A673 (cell line): ENCODE results near the gene THY1. TPM values are rescaled to one million over a fixed set of nuclear protein-coding genes. Genes with fewer than 3 reads are reported as not detected.

Experiments
- BruUV-seq: library from RNA; stranded (reverse); fragments of 400-500 nt; replicated peaks from 2 replicates; lab custom pipeline; 2021; lab: Mats Ljungman, UMichigan
- CTCF ChIA-PET: fragments of 300-600 bp; sonication (Branson Sonifier 250); formaldehyde crosslinking; loops from one replicate; lab custom pipeline; 2022; ENCODE audit warnings: antibody characterized with exemption; lab: Charles Lee
- POLR2A ChIA-PET: fragments of 300-600 bp; sonication (Branson Sonifier 250); formaldehyde crosslinking; loops from one replicate; lab custom pipeline; 2022; ENCODE audit warnings: antibody characterized with exemption; ENCODE audit not compliant: low non-redundant PET; lab: Charles Lee
- DNase-seq: peaks from one replicate; pipeline ENCODE4 v3.0.0-alpha.2; 2015; ENCODE audit warnings: low spot score
- H3K27ac ChIP-seq: fragments of 200-600 bp; sonication (generic); 2 replicates; pipeline ENCODE4 v1.5.1; 2016; ENCODE audit warnings: mixed run types, low read depth, mild to moderate bottlenecking, mixed read lengths, antibody characterized with exemption, low read length; ENCODE audit not compliant: poor library complexity, severe bottlenecking
- H3K27me3 ChIP-seq: fragments of 200-600 bp; sonication (generic); replicated peaks from 2 replicates; pipeline ENCODE4 v1.6.1; 2017; ENCODE audit warnings: mixed run types, low read depth, mild to moderate bottlenecking, mixed read lengths, antibody characterized with exemption, low read length; ENCODE audit not compliant: insufficient read depth, poor library complexity
- H3K36me3 ChIP-seq: fragments of 200-600 bp; sonication (generic); 2 replicates; pipeline ENCODE4 v1.6.1; 2016; ENCODE audit warnings: mixed run types, mild to moderate bottlenecking, mixed read lengths, antibody characterized with exemption, low read length; ENCODE audit not compliant: insufficient read depth, poor library complexity, severe bottlenecking
- H3K4me1 ChIP-seq: fragments of 200-600 bp; sonication (generic); 2 replicates; pipeline ENCODE4 v1.6.1; 2017; ENCODE audit warnings: mixed run types, mild to moderate bottlenecking, mixed read lengths, antibody characterized with exemption, low read length; ENCODE audit not compliant: insufficient read depth, poor library complexity, severe bottlenecking
- H3K4me3 ChIP-seq: fragments of 200-600 bp; sonication (generic); 2 replicates; pipeline ENCODE4 v1.5.1; 2016; ENCODE audit warnings: low read depth, mixed run types, mild to moderate bottlenecking, mixed read lengths, low read length; ENCODE audit not compliant: poor library complexity, severe bottlenecking
- H3K9me3 ChIP-seq: fragments of 200-600 bp; sonication (generic); 2 replicates; pipeline ENCODE4 v1.6.1; 2016; ENCODE audit warnings: mixed run types, low read depth, mild to moderate bottlenecking, mixed read lengths, antibody characterized with exemption, low read length; ENCODE audit not compliant: poor library complexity, severe bottlenecking
- CTCF ChIP-seq: fragments of 300-800, 200-600 bp; sonication (generic); conservative IDR thresholded peaks from 2 replicates; pipeline ENCODE4 v1.5.1; 2017; ENCODE audit warnings: low read depth, mild to moderate bottlenecking, antibody characterized with exemption, low read length, moderate library complexity, mixed read lengths
- EZH2 ChIP-seq: fragments of 200-600 bp; sonication (generic); IDR thresholded peaks from 2 replicates; pipeline ENCODE4 v1.6.1; 2017; ENCODE audit warnings: borderline replicate concordance, low read depth, mild to moderate bottlenecking, mixed read lengths, antibody characterized with exemption, low read length; ENCODE audit not compliant: poor library complexity, severe bottlenecking
- intact Hi-C: fragments of 100-400 bp; cut with micrococcal nuclease; formaldehyde crosslinking; loops from one replicate; pipeline ENCODE4 v1.10.0; 2022; ENCODE audit not compliant: unreplicated experiment
- total RNA-seq: library from RNA; stranded (reverse); gene quantifications from 2 replicates; pipeline ENCODE4 v1.2.3, GENCODE V29; 2021

The THY1 gene
- total RNA-seq, 1 experiment from 2014 or later: 187 TPM

- BruUV-seq: no TSS peak
- ChIA-PET CTCF (interaction anchor here (0.8 to 1.8 kb wide), 2 partner anchors 47 to 53 kb away, joined by 3 to 7 read pairs; no protein-coding TSS in a partner anchor), POLR2A (no interaction called here)
- intact Hi-C loops: no loop called here
- Histone ChIP-seq H3K36me3 (peaks cover 19% of the 10 kb centered on the region), H3K4me1 (peaks cover 26% of the 10 kb centered on the region), H3K4me3 (peak overlapping the region; percentile 89), H3K27ac (peak overlapping the region; percentile 64), H3K27me3 (no peaks in the 10 kb centered on the region), H3K9me3 (no peaks in the 10 kb centered on the region)
- TF ChIP-seq EZH2 (no peak), CTCF (no peak)
- peak; percentile 60 for DNase-seq
Measured at GRCh38 chr11:119421351-119421750, 1.6 kb downstream of the THY1 start.

- ChIA-PET CTCF (interaction anchor here (0.8 kb wide), 1 partner anchor 46 kb away, joined by 3 read pairs; no protein-coding TSS in a partner anchor), POLR2A (no interaction called here)
- Histone ChIP-seq H3K27me3 (no peaks in the 10 kb centered on the region), H3K4me1 (peaks cover 26% of the 10 kb centered on the region), H3K36me3 (peaks cover 19% of the 10 kb centered on the region), H3K27ac (peak overlapping the region; percentile 64), H3K9me3 (no peaks in the 10 kb centered on the region), H3K4me3 (peak overlapping the region; percentile 89)
- no TSS peak for BruUV-seq
- intact Hi-C loops: no loop called here
- DNase-seq: no peak
- TF ChIP-seq CTCF (no peak), EZH2 (no peak)
Measured at GRCh38 chr11:119420631-119421030, 2.3 kb downstream of the THY1 start.

GRCh38 chr11:119419834-119420492 lies 3.0 kb downstream of the THY1 start:
- Histone ChIP-seq H3K27me3 (no peaks in the 10 kb centered on the region), H3K4me1 (peaks cover 26% of the 10 kb centered on the region), H3K4me3 (no peak overlapping the region), H3K36me3 (peaks cover 19% of the 10 kb centered on the region), H3K27ac (peak overlapping the region; percentile 64), H3K9me3 (no peaks in the 10 kb centered on the region)
- BruUV-seq: no TSS peak
- POLR2A ChIA-PET: interaction anchor here (0.6 kb wide), 1 partner anchor 406 kb away, joined by 3 read pairs; no protein-coding TSS in a partner anchor
- CTCF ChIA-PET: no interaction called here
- no peak for DNase-seq
- intact Hi-C loops: no loop called here
- no peak for TF ChIP-seq EZH2
- TF ChIP-seq CTCF: no peak
